ENCODE results near the gene NHLRC2. TPM values are rescaled to one million over a fixed set of nuclear protein-coding genes. Genes with fewer than 3 reads are reported as not detected.
A peak's percentile ranks its signal among the peaks of the same experiment; 100 is the strongest.

Gene NHLRC2
- total and polyA plus RNA-seq, 10 of the 15 experiments (the other 5 are each of a cell fraction or from before 2014, with no cell fraction given): 1.9 to 31.3 (median 15.9) TPM

DNA sequence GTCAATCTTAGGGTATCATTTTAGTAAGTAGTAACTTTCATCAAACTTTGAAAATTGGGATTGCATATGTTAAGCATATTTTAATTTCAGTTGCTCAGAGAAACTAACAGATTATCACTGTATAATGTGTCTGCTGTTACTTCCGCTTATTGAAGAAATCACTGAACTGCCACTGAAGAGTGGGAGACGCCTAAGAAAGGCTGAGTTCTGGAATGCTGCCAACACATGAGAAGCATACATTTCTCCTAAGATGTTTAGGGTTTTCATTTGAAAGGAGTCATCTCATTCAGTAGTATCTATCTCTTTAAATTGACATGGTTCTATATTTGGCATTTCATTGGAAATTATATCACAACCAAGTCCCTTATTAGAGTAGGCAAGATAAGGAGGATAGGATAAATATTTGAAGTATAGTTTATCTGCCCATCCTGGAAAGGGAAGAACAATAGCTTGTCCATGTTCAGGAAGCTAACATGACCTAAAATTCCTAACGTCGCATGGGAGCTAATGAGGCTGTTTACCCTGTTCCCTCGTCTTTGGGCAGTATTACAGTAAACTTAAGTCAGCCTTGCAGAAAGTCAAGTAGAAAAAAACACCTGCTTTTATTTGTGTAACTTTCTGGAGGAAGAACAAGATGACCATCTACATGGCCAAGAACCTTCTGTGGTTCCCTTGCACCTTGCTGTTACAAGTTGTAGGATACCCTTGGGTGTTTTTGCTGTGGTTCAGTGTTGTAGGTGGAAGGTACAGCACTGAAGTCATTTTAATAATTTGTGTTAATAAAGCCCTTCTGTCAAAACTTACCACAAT lies 67.3 kb downstream of the NHLRC2 start (continued):
- TF ChIP-seq, protein P1, sequence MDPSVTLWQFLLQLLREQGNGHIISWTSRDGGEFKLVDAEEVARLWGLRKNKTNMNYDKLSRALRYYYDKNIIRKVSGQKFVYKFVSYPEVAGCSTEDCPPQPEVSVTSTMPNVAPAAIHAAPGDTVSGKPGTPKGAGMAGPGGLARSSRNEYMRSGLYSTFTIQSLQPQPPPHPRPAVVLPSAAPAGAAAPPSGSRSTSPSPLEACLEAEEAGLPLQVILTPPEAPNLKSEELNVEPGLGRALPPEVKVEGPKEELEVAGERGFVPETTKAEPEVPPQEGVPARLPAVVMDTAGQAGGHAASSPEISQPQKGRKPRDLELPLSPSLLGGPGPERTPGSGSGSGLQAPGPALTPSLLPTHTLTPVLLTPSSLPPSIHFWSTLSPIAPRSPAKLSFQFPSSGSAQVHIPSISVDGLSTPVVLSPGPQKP (IDR thresholded peaks at IDR 0.05; ENCODE audit: low read depth, low read length): no peak
- no peak for TF ChIP-seq EGR1 (IDR thresholded peaks at IDR 0.05; ENCODE audit: borderline replicate concordance in 1 of 2, low read depth in 2 of 2, low read length in 2 of 2)

DNA sequence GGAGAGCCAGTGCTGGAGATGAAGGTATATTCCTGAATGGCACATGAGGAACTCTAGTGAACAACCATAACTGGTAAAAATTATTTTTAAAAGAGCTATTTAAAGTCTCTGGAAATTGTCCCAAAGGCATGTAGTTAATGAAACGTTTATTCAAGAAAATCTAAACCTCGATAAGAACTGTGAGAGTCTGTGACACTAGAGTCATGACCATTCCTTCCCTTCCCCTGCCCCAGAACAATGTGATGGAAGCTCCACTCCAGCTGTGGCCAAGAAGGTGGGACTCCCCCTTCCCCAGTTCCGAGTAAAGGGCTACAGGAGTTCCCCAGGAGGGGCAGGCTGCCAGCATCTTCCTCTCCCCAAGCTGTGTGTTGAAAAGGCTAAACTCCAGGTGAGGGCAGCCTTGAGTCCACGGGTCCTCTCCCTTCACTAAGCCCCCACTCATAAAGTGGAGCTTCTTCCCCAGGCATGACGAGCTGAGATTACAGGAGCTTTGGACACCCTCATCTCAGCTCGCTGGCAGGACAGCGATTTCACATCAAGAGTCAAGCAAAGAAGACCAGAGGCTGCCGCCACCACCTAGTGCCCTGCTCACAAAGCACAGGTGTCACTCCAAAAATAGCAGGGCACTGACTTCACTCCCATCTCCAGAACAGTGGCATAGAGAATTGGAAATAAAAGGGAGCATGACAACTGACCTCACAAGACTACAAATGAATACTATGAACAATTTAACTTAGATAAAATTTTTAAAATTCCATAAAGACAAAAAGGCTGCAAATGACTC lies 68.5 kb downstream of the NHLRC2 start:
- ATAC-seq (peak; percentile 51), FAIRE-seq (no peak), DNase-seq (ENCODE audit: low read depth, low spot score) (no peak)
- H3K36me3 ChIP-seq (ENCODE audit: control insufficient read depth in 2 of 2, insufficient read depth in 2 of 2, low read length in 1 of 2): no peaks in the 10 kb centered on the region
- no TSS peak for BruUV-seq (replicated peaks)
- RAD21 ChIA-PET (ENCODE audit: unreplicated experiment): interaction anchor here (0.6 to 1.0 kb wide), 2 partner anchors 35 to 142 kb away, joined by 3 read pairs; no protein-coding TSS in a partner anchor
- in situ Hi-C loops (cut with MboI) (no loop called here), intact Hi-C loops (cut with micrococcal nuclease; ENCODE audit: unreplicated experiment) (loop anchor here (5.0 kb wide), 1 partner anchor 189 kb away; no protein-coding TSS in a partner anchor)
- no peaks in the 10 kb centered on the region for H4K20me1 ChIP-seq (ENCODE audit: control insufficient read depth, insufficient read depth)
- POLR2A ChIA-PET: no interaction called here
- no peak for TF ChIP-seq TCF12 (IDR thresholded peaks at IDR 0.05; ENCODE audit: low read depth, low read length)
- TF ChIP-seq STAT1 (conservative IDR thresholded peaks at IDR 0.05): no peak
- peak; percentile 22; the same call in 1 of the 2 replicates for TF ChIP-seq RAD21 (IDR thresholded peaks at IDR 0.05; ENCODE audit: insufficient read depth, low read depth, low read length)
- peak; percentile 17; the same call in 1 of the 2 replicates for TF ChIP-seq SMC3 (IDR thresholded peaks at IDR 0.05; ENCODE audit: borderline replicate concordance, low read length)
- H3K4me1 ChIP-seq (ENCODE audit: control insufficient read depth, insufficient read depth, low read length): no peaks in the 10 kb centered on the region
- no peak overlapping the region for H3K4me2 ChIP-seq (ENCODE audit: control insufficient read depth, insufficient read depth)
- H3K27me3 ChIP-seq (replicated peaks in 1 of 2; ENCODE audit: control insufficient read depth in 2 of 2, insufficient read depth in 2 of 2, low read length in 1 of 2): no peaks in the 10 kb centered on the region
- peaks cover 5% of the 10 kb centered on the region for H3K9me3 ChIP-seq (replicated peaks; ENCODE audit: control insufficient read depth, insufficient read depth, low read length)
- WGBS (ENCODE audit: insufficient coverage, insufficient replicate concordance, low lambda C conversion rate, missing lambda C conversion rate): 42% methylated on average over 8 of the region's 8 CpGs
- H3K4me3 ChIP-seq: no peak overlapping the region
- H3K9ac ChIP-seq (ENCODE audit: control insufficient read depth, insufficient read depth, low read length): no peak overlapping the region
- H3K27ac ChIP-seq (ENCODE audit: control insufficient read depth, insufficient read depth): no peak overlapping the region
- CTCF ChIA-PET: interaction anchor here (0.9 to 1.8 kb wide), 11 partner anchors 10 to 180 kb away, joined by 3 to 9 read pairs (median 4); no protein-coding TSS in a partner anchor
- H2AFZ ChIP-seq (ENCODE audit: control insufficient read depth, low read depth, low read length): no peak overlapping the region
- SMC1A ChIA-PET (ENCODE audit: uncharacterized antibody, unreplicated experiment): interaction anchor here (0.9 to 2.2 kb wide), 11 partner anchors 11 to 178 kb away, joined by 3 to 8 read pairs (median 4); no protein-coding TSS in a partner anchor
- no peaks in the 10 kb centered on the region for H3K79me2 ChIP-seq (ENCODE audit: control insufficient read depth, insufficient read depth, low read length)
